ES-I3 (cell line): ENCODE measurements around the gene MON1B.
A peak's percentile ranks its signal among the peaks of the same experiment; 100 is the strongest.
"Not testable (repeated sequence)": the region's sequence is repeated elsewhere in the genome, so short reads cannot be mapped to it uniquely, and the experiment has no call there.

Source experiments
- H3K36me3 ChIP-seq: 2 replicates; pipeline ENCODE4 v1.6.1; 2013; ENCODE audit warnings: mild to moderate bottlenecking, low read length, control low read depth, moderate library complexity; ENCODE audit not compliant: insufficient read depth
- H3K4me1 ChIP-seq: 2 replicates; pipeline ENCODE4 v1.6.1; 2013; ENCODE audit warnings: mild to moderate bottlenecking, control low read depth, low read length; ENCODE audit not compliant: insufficient read depth
- H3K9ac ChIP-seq: 2 replicates; pipeline ENCODE4 v1.6.1; 2013; ENCODE audit warnings: low read depth, mild to moderate bottlenecking, low read length, moderate library complexity
- H3K9me3 ChIP-seq: 2 replicates; pipeline ENCODE4 v1.6.1; 2013; ENCODE audit warnings: mild to moderate bottlenecking, low read length, moderate library complexity; ENCODE audit not compliant: control insufficient read depth, insufficient read depth

MON1B gene

GRCh38 chr16:77213542-77214106, 22.6 kb downstream of the MON1B start:
- peaks cover 9% of the 10 kb centered on the region for H3K4me1 ChIP-seq
- H3K9me3 ChIP-seq, result no peaks in the 10 kb centered on the region
- peak overlapping the region; percentile 74; the same call in 1 of the 2 replicates for H3K9ac ChIP-seq
- H3K36me3 ChIP-seq, result no peaks in the 10 kb centered on the region

- no peaks in the 10 kb centered on the region for H3K9me3 ChIP-seq
- no peak overlapping the region for H3K9ac ChIP-seq
- H3K4me1 ChIP-seq, result peaks cover 9% of the 10 kb centered on the region
- no peaks in the 10 kb centered on the region for H3K36me3 ChIP-seq
These were observed 23.6 kb downstream of the MON1B start for GRCh38 chr16:77214411-77215138.

- Histone ChIP-seq H3K4me1 (peaks cover 4% of the 10 kb centered on the region; the same call in 1 of the 2 replicates), H3K9ac (no peak overlapping the region), H3K9me3 (no peaks in the 10 kb centered on the region), H3K36me3 (no peaks in the 10 kb centered on the region)
These were observed 28.4 kb downstream of the MON1B start for GRCh38 chr16:77219437-77219836.

GRCh38 chr16:77220427-77220826, 29.4 kb downstream of the MON1B start:
- H3K36me3 ChIP-seq, result no peaks in the 10 kb centered on the region

GRCh38 chr16:77221482-77221881, 30.5 kb downstream of the MON1B start:
- H3K4me1 ChIP-seq, result peaks cover 4% of the 10 kb centered on the region; the same call in 1 of the 2 replicates
- no peaks in the 10 kb centered on the region for H3K9me3 ChIP-seq
- no peaks in the 10 kb centered on the region for H3K36me3 ChIP-seq
- no peak overlapping the region for H3K9ac ChIP-seq

More at GRCh38 chr16:77220427-77220826, 29.4 kb downstream of the MON1B start:
- Histone ChIP-seq H3K9ac (no peak overlapping the region), H3K4me1 (peaks cover 4% of the 10 kb centered on the region; the same call in 1 of the 2 replicates), H3K9me3 (no peaks in the 10 kb centered on the region)

- peaks cover 4% of the 10 kb centered on the region; the same call in 1 of the 2 replicates for H3K4me1 ChIP-seq
These were observed 32.2 kb downstream of the MON1B start for GRCh38 chr16:77223184-77223583.

GRCh38 chr16:77225182-77225581, 34.2 kb downstream of the MON1B start:
- H3K36me3 ChIP-seq, result no peaks in the 10 kb centered on the region
- H3K9ac ChIP-seq, result no peak overlapping the region
- no peaks in the 10 kb centered on the region for H3K9me3 ChIP-seq
- peaks cover 4% of the 10 kb centered on the region; the same call in 1 of the 2 replicates for H3K4me1 ChIP-seq

More at GRCh38 chr16:77223184-77223583, 32.2 kb downstream of the MON1B start:
- Histone ChIP-seq H3K36me3 (no peaks in the 10 kb centered on the region), H3K9ac (no peak overlapping the region), H3K9me3 (no peaks in the 10 kb centered on the region)

- no peak overlapping the region for H3K9ac ChIP-seq
These were observed 36.8 kb downstream of the MON1B start for GRCh38 chr16:77227745-77228144.

GRCh38 chr16:77231047-77231446, 40.1 kb downstream of the MON1B start:
- Histone ChIP-seq H3K4me1 (0 out of 2 replicates have a peak, but pooled peaks cover 3% of the 10 kb centered on the region), H3K9ac (no peak overlapping the region), H3K9me3 (no peaks in the 10 kb centered on the region), H3K36me3 (no peaks in the 10 kb centered on the region)

More at GRCh38 chr16:77227745-77228144, 36.8 kb downstream of the MON1B start:
- Histone ChIP-seq H3K36me3 (no peaks in the 10 kb centered on the region), H3K4me1 (no peaks in the 10 kb centered on the region), H3K9me3 (no peaks in the 10 kb centered on the region)

- Histone ChIP-seq H3K36me3 (no peaks in the 10 kb centered on the region), H3K9ac (no peak overlapping the region), H3K4me1 (peaks cover 10% of the 10 kb centered on the region), H3K9me3 (no peaks in the 10 kb centered on the region)
These were observed 43.0 kb downstream of the MON1B start for GRCh38 chr16:77233799-77234519.

GRCh38 chr16:77234611-77235010, 43.6 kb downstream of the MON1B start:
- H3K9me3 ChIP-seq, result no peaks in the 10 kb centered on the region
- H3K4me1 ChIP-seq, result peaks cover 11% of the 10 kb centered on the region
- no peak overlapping the region for H3K9ac ChIP-seq

GRCh38 chr16:77236063-77236511, 45.1 kb downstream of the MON1B start:
- Histone ChIP-seq H3K9ac (no peak overlapping the region), H3K36me3 (no peaks in the 10 kb centered on the region), H3K4me1 (peaks cover 15% of the 10 kb centered on the region)

More at GRCh38 chr16:77234611-77235010, 43.6 kb downstream of the MON1B start:
- no peaks in the 10 kb centered on the region for H3K36me3 ChIP-seq

GRCh38 chr16:77238593-77238992, 47.6 kb downstream of the MON1B start:
- Histone ChIP-seq H3K4me1 (peaks cover 15% of the 10 kb centered on the region), H3K9me3 (no peaks in the 10 kb centered on the region), H3K9ac (no peak overlapping the region), H3K36me3 (no peaks in the 10 kb centered on the region; the same call in 1 of the 2 replicates)

More at GRCh38 chr16:77236063-77236511, 45.1 kb downstream of the MON1B start:
- H3K9me3 ChIP-seq, result no peaks in the 10 kb centered on the region

- not testable (repeated sequence) for H3K36me3 ChIP-seq, H3K4me1 ChIP-seq, H3K9ac ChIP-seq, H3K9me3 ChIP-seq
These were observed 51.5 kb downstream of the MON1B start for GRCh38 chr16:77242471-77242870.
